HG02571 (cell line): ENCODE data around the gene DIS3L2.

Experiments used
- ATAC-seq: cut with Tn5 transposase; IDR thresholded peaks from one replicate; pipeline ENCODE4 v1.9.1; 2021; ENCODE audit warnings: mild to moderate bottlenecking, moderate library complexity; ENCODE audit not compliant: unreplicated experiment

Gene DIS3L2

GRCh38 chr2:232052591-232052990, 91.1 kb downstream of the DIS3L2 start:
- ATAC-seq: no peak

- no peak for ATAC-seq
These were observed 92.3 kb downstream of the DIS3L2 start for GRCh38 chr2:232053777-232054176.

- ATAC-seq: no peak
These were observed 96.8 kb downstream of the DIS3L2 start for GRCh38 chr2:232058063-232058877.

GRCh38 chr2:232058931-232059330, 97.4 kb downstream of the DIS3L2 start:
- no peak for ATAC-seq

- no peak for ATAC-seq
These were observed 99.8 kb downstream of the DIS3L2 start for GRCh38 chr2:232061265-232061664.

GRCh38 chr2:232073026-232073425, 111.5 kb downstream of the DIS3L2 start:
- no peak for ATAC-seq

GRCh38 chr2:232073699-232074098, 112.2 kb downstream of the DIS3L2 start:
- ATAC-seq: no peak

- ATAC-seq: no peak
These were observed 113.6 kb downstream of the DIS3L2 start for GRCh38 chr2:232075080-232075479.

GRCh38 chr2:232075859-232076258, 114.3 kb downstream of the DIS3L2 start:
- ATAC-seq: no peak

GRCh38 chr2:232076272-232076671, 114.8 kb downstream of the DIS3L2 start:
- no peak for ATAC-seq

GRCh38 chr2:232076736-232077135, 115.2 kb downstream of the DIS3L2 start:
- ATAC-seq: no peak

- no peak for ATAC-seq
These were observed 123.7 kb downstream of the DIS3L2 start for GRCh38 chr2:232085164-232085563.

- no peak for ATAC-seq
These were observed 124.4 kb downstream of the DIS3L2 start for GRCh38 chr2:232085826-232086425.

GRCh38 chr2:232088771-232089170, 127.3 kb downstream of the DIS3L2 start:
- ATAC-seq: no peak

- ATAC-seq: no peak
These were observed 132.7 kb downstream of the DIS3L2 start for GRCh38 chr2:232094201-232094600.

GRCh38 chr2:232094883-232095282, 133.4 kb downstream of the DIS3L2 start:
- ATAC-seq: no peak

- ATAC-seq: no peak
These were observed 135.7 kb downstream of the DIS3L2 start for GRCh38 chr2:232097260-232097659.

- ATAC-seq: no peak
These were observed 136.2 kb downstream of the DIS3L2 start for GRCh38 chr2:232097758-232098157.

GRCh38 chr2:232102380-232102779, 140.9 kb downstream of the DIS3L2 start:
- no peak for ATAC-seq

- ATAC-seq: no peak
These were observed 141.7 kb downstream of the DIS3L2 start for GRCh38 chr2:232103140-232103737.

GRCh38 chr2:232104076-232104646, 142.6 kb downstream of the DIS3L2 start:
- no peak for ATAC-seq

- no peak for ATAC-seq
These were observed 150.0 kb downstream of the DIS3L2 start for GRCh38 chr2:232111551-232111950.
